Astrocyte of the spinal cord (primary cell): Measurements from ENCODE around the gene NT5C1B.

Source experiments
- DNase-seq: peaks from one replicate; pipeline ENCODE4 v3.0.0; 2011; ENCODE audit warnings: low read depth, low spot score
- H3K4me3 ChIP-seq: 2 replicates; pipeline ENCODE4 v1.5.1; 2011; ENCODE audit warnings: low read depth, mild to moderate bottlenecking, low read length, moderate library complexity
- CTCF ChIP-seq: IDR thresholded peaks from 2 replicates; pipeline ENCODE4 v1.5.1; 2012; ENCODE audit warnings: low read depth, mild to moderate bottlenecking, low read length, inconsistent platforms
- in situ Hi-C: cut with HindIII; loops from 2 replicates; pipeline ENCODE4 v1.10.0; 2017; ENCODE audit warnings: low sequenced_read_pairs

The NT5C1B gene

GRCh38 chr2:18559531-18560030 lies 29.8 kb downstream of the NT5C1B start:
- peak overlapping the region; percentile 66 for H3K4me3 ChIP-seq
- DNase-seq: no peak
- in situ Hi-C loops: no loop called here
- no peak for TF ChIP-seq CTCF

- H3K4me3 ChIP-seq: no peak overlapping the region
- no peak for TF ChIP-seq CTCF
- no peak for DNase-seq
- in situ Hi-C loops: no loop called here
These were observed 30.9 kb downstream of the NT5C1B start for GRCh38 chr2:18558458-18558857.

- DNase-seq: no peak
- H3K4me3 ChIP-seq: no peak overlapping the region
- no peak for TF ChIP-seq CTCF
- in situ Hi-C loops: no loop called here
These were observed 32.2 kb downstream of the NT5C1B start for GRCh38 chr2:18557121-18557520.

GRCh38 chr2:18552351-18553077 lies 36.9 kb downstream of the NT5C1B start:
- peak; percentile 79 for DNase-seq
- TF ChIP-seq CTCF: no peak
- no peak overlapping the region for H3K4me3 ChIP-seq
- in situ Hi-C loops: no loop called here

- no peak overlapping the region for H3K4me3 ChIP-seq
- in situ Hi-C loops: no loop called here
- DNase-seq: peak; percentile 5
- TF ChIP-seq CTCF: no peak
These were observed 37.7 kb downstream of the NT5C1B start for GRCh38 chr2:18551623-18552022.

- TF ChIP-seq CTCF: no peak
- in situ Hi-C loops: no loop called here
- DNase-seq: no peak
- H3K4me3 ChIP-seq: no peak overlapping the region
These were observed 38.2 kb downstream of the NT5C1B start for GRCh38 chr2:18551169-18551568.
